ENCODE results near the gene SMIM38. TPM values are rescaled to one million over a fixed set of nuclear protein-coding genes. Genes with fewer than 3 reads are reported as not detected.

Gene SMIM38
- total RNA-seq, 1 donor from 2014 or later = 0.65 TPM

DNA sequence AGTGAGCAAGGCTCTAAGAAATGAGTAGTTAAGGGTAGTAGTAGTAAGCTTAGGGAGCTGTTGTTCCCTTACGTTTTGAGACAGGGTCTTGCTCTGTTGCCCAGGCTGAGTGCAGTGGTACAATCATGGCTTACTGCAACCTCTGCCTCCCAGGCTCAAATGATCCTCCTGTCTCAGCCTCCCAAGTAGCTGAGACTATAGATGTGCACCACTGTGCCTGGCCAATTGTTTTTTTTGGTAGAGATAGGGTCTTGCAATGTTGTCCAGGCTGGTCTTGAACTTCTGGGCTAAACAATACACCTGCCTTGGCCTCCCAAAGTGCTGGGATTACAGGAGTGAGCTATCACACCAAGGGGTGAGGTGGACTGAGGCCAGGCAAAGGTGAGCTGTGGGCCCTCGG is 10.0 kb downstream of the SMIM38 start:
- no peak overlapping the region for H3K4me3 Mint-ChIP-seq (ENCODE audit: low read depth)
- H3K9me3 Mint-ChIP-seq (ENCODE audit: low read depth) = peaks cover 12% of the 10 kb centered on the region
- TF ChIP-seq, protein P1, sequence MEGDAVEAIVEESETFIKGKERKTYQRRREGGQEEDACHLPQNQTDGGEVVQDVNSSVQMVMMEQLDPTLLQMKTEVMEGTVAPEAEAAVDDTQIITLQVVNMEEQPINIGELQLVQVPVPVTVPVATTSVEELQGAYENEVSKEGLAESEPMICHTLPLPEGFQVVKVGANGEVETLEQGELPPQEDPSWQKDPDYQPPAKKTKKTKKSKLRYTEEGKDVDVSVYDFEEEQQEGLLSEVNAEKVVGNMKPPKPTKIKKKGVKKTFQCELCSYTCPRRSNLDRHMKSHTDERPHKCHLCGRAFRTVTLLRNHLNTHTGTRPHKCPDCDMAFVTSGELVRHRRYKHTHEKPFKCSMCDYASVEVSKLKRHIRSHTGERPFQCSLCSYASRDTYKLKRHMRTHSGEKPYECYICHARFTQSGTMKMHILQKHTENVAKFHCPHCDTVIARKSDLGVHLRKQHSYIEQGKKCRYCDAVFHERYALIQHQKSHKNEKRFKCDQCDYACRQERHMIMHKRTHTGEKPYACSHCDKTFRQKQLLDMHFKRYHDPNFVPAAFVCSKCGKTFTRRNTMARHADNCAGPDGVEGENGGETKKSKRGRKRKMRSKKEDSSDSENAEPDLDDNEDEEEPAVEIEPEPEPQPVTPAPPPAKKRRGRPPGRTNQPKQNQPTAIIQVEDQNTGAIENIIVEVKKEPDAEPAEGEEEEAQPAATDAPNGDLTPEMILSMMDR (IDR thresholded peaks at IDR 0.05; ENCODE audit: unreplicated experiment) = no peak
- no peak overlapping the region for H3K27ac Mint-ChIP-seq
- H3K4me1 Mint-ChIP-seq (ENCODE audit: low read depth) = peaks cover 2% of the 10 kb centered on the region
- no peaks in the 10 kb centered on the region for H3K36me3 Mint-ChIP-seq (ENCODE audit: insufficient read depth)
- H3K27me3 Mint-ChIP-seq = peaks cover 13% of the 10 kb centered on the region
- DNase-seq (ENCODE audit: low spot score, unreplicated experiment) = no peak

- no peaks in the 10 kb centered on the region for H3K4me1 Mint-ChIP-seq (ENCODE audit: low read depth)
- TF ChIP-seq, protein P1 (IDR thresholded peaks at IDR 0.05; ENCODE audit: unreplicated experiment) = no peak
- H3K27ac Mint-ChIP-seq = no peak overlapping the region
- peaks cover 12% of the 10 kb centered on the region for H3K9me3 Mint-ChIP-seq (ENCODE audit: low read depth)
- DNase-seq (ENCODE audit: low spot score, unreplicated experiment) = no peak
- H3K27me3 Mint-ChIP-seq = peaks cover 13% of the 10 kb centered on the region
- no peak overlapping the region for H3K4me3 Mint-ChIP-seq (ENCODE audit: low read depth)
- H3K36me3 Mint-ChIP-seq (ENCODE audit: insufficient read depth) = no peaks in the 10 kb centered on the region
Measured at GRCh38 chr11:69166218-69167115, 10.7 kb downstream of the SMIM38 start.

- Mint-ChIP-seq H3K9me3 (ENCODE audit: low read depth) (peaks cover 12% of the 10 kb centered on the region), H3K36me3 (ENCODE audit: insufficient read depth) (no peaks in the 10 kb centered on the region), H3K27me3 (peaks cover 13% of the 10 kb centered on the region), H3K27ac (no peak overlapping the region), H3K4me1 (ENCODE audit: low read depth) (no peaks in the 10 kb centered on the region), H3K4me3 (ENCODE audit: low read depth) (no peak overlapping the region)
- DNase-seq (ENCODE audit: low spot score, unreplicated experiment) = no peak
- TF ChIP-seq, protein P1 (IDR thresholded peaks at IDR 0.05; ENCODE audit: unreplicated experiment) = no peak
Measured at GRCh38 chr11:69167130-69167915, 11.6 kb downstream of the SMIM38 start.

DNA sequence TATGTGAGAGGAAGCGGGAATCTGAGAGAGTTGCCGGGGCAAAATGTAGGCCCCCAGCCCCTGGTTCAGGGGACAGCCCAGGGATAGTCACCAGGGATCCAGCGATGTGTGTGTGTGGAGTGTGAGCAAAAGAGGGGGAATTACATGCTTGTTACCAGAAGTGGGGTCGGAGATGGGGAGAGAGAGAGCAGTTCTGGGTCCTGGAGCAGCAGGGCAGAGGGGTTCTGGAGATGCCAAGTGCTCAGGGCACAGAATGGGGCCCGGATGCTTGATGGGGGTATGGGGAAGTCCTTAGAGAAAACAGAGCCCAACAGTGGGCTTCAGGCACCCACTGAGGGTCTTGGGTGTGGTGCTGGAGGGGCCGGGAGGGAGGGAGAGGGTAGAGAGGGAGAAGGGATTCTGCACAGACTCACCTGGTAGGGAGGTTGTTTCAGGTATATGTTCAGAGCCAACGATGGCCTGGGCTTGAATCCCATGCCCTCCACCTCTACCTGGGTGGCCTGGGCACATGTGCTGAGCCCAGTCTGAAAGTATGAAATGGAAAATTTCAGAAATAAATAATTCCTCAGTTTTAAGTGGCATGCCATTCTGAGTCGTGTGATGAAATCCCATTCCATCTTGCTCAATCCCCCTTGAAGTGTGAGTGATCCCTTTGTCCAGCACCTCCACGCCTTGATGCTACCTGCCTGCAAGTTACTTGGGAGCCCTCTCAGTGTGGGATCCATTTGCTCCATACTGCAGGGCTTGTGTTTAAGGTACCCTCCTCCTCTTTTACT is 12.4 kb downstream of the SMIM38 start:
- H3K4me1 Mint-ChIP-seq (ENCODE audit: low read depth) = no peaks in the 10 kb centered on the region
- peaks cover 7% of the 10 kb centered on the region for H3K9me3 Mint-ChIP-seq (ENCODE audit: low read depth)
- TF ChIP-seq, protein P1 (IDR thresholded peaks at IDR 0.05; ENCODE audit: unreplicated experiment) = no peak
- H3K27me3 Mint-ChIP-seq = peaks cover 13% of the 10 kb centered on the region
- no peak overlapping the region for H3K4me3 Mint-ChIP-seq (ENCODE audit: low read depth)
- DNase-seq (ENCODE audit: low spot score, unreplicated experiment) = no peak
- no peaks in the 10 kb centered on the region for H3K36me3 Mint-ChIP-seq (ENCODE audit: insufficient read depth)
- H3K27ac Mint-ChIP-seq = no peak overlapping the region

DNA sequence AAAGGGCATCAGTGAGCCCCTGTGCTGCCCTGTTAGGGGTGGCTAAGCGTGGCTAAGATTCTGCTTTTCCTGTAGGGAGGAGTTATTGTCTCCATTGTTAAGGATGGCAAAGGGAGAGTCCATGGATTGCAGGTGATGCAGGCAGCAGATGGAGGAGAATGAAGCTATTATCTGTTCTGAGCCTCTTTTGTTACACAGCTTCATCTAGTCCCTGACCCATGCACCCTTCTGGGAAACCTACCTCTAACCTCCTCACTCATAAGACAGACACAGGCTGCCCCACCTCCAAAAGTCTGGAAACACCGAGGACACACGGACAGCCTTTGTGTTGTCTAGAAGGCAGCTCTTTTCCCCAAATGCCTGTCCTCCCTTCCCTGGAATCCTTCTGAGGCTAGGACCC is 13.7 kb downstream of the SMIM38 start:
- Mint-ChIP-seq H3K4me1 (ENCODE audit: low read depth) (no peaks in the 10 kb centered on the region), H3K9me3 (ENCODE audit: low read depth) (no peaks in the 10 kb centered on the region), H3K27ac (no peak overlapping the region), H3K36me3 (ENCODE audit: insufficient read depth) (no peaks in the 10 kb centered on the region), H3K4me3 (ENCODE audit: low read depth) (no peak overlapping the region), H3K27me3 (peaks cover 13% of the 10 kb centered on the region)
- DNase-seq (ENCODE audit: low spot score, unreplicated experiment) = no peak
- TF ChIP-seq, protein P1 (IDR thresholded peaks at IDR 0.05; ENCODE audit: unreplicated experiment) = no peak

Data from progenitor cell of endocrine pancreas (in vitro differentiated cells).